Trophoblast cell (in vitro differentiated cells and primary cell): Measurements from ENCODE around the gene FABP3.

ENCODE experiments used
- DNase-seq, 2 donors: peaks; one replicate each; pipeline ENCODE4 v3.0.0-alpha.2; 2016
- H2AFZ ChIP-seq: 2 replicates; pipeline ENCODE4 v1.6.1; 2013; ENCODE audit warnings: low read length, moderate library complexity, mild to moderate bottlenecking; ENCODE audit not compliant: insufficient read depth, poor library complexity
- H2AK5ac ChIP-seq: 2 replicates; pipeline ENCODE4 v1.6.1; 2013; ENCODE audit warnings: mild to moderate bottlenecking, low read length
- H2BK120ac ChIP-seq: 2 replicates; pipeline ENCODE4 v1.6.1; 2013; ENCODE audit warnings: low read length, mild to moderate bottlenecking, moderate library complexity; ENCODE audit not compliant: insufficient read depth, poor library complexity
- H2BK12ac ChIP-seq: 2 replicates; pipeline ENCODE4 v1.6.1; 2013; ENCODE audit warnings: mild to moderate bottlenecking, low read length, moderate library complexity
- H2BK5ac ChIP-seq: 2 replicates; pipeline ENCODE4 v1.6.1; 2013; ENCODE audit warnings: low read length, low read depth, moderate library complexity, mild to moderate bottlenecking; ENCODE audit not compliant: poor library complexity
- H3K14ac ChIP-seq: 2 replicates; pipeline ENCODE4 v1.6.1; 2013; ENCODE audit warnings: mild to moderate bottlenecking, low read length
- H3K18ac ChIP-seq: 2 replicates; pipeline ENCODE4 v1.6.1; 2013; ENCODE audit warnings: mild to moderate bottlenecking, low read length
- H3K23ac ChIP-seq: 2 replicates; pipeline ENCODE4 v1.6.1; 2013; ENCODE audit warnings: low read length
- H3K27ac ChIP-seq: 2 replicates; pipeline ENCODE4 v1.5.1; 2013; ENCODE audit warnings: low read depth, mild to moderate bottlenecking, inconsistent platforms, low read length, moderate library complexity
- H3K27me3 ChIP-seq: 2 replicates; pipeline ENCODE4 v1.6.1; 2013; ENCODE audit warnings: inconsistent platforms, mild to moderate bottlenecking, low read length, moderate library complexity; ENCODE audit not compliant: insufficient read depth
- H3K36me3 ChIP-seq, 2 experiments: 1 replicate in 1 of 2; 2 replicates in 1 of 2; pipeline ENCODE4 v1.6.1; 2013; ENCODE audit warnings: low read length in 2 of 2, mild to moderate bottlenecking in 2 of 2, moderate library complexity in 1 of 2; ENCODE audit not compliant: insufficient read depth in 2 of 2, control insufficient read depth in 1 of 2
- H3K4ac ChIP-seq: 2 replicates; pipeline ENCODE4 v1.6.1; 2013; ENCODE audit warnings: low read depth, mild to moderate bottlenecking, low read length, moderate library complexity
- H3K4me1 ChIP-seq, 2 experiments: 1 replicate in 1 of 2; 2 replicates in 1 of 2; pipeline ENCODE4 v1.6.1; 2013; ENCODE audit warnings: low read length in 2 of 2, mild to moderate bottlenecking in 2 of 2, moderate library complexity in 1 of 2; ENCODE audit not compliant: insufficient read depth in 2 of 2, control insufficient read depth in 1 of 2
- H3K4me2 ChIP-seq: 2 replicates; pipeline ENCODE4 v1.6.1; 2013; ENCODE audit warnings: inconsistent platforms, mild to moderate bottlenecking, low read length, moderate library complexity
- H3K4me3 ChIP-seq: 2 replicates; pipeline ENCODE4 v1.5.1; 2013; ENCODE audit warnings: mild to moderate bottlenecking, low read depth, low read length, inconsistent platforms
- H3K79me1 ChIP-seq: one replicate; pipeline ENCODE4 v1.6.1; 2013; ENCODE audit warnings: low read length
- H3K79me2 ChIP-seq: 2 replicates; pipeline ENCODE4 v1.6.1; 2013; ENCODE audit warnings: low read length, mild to moderate bottlenecking; ENCODE audit not compliant: control insufficient read depth, insufficient read depth, poor library complexity
- H3K9ac ChIP-seq: 2 replicates; pipeline ENCODE4 v1.6.1; 2013; ENCODE audit warnings: mild to moderate bottlenecking, low read length
- H3K9me3 ChIP-seq: 2 replicates; pipeline ENCODE4 v1.6.1; 2013; ENCODE audit warnings: low read depth, mild to moderate bottlenecking, control low read depth, inconsistent platforms, low read length; ENCODE audit not compliant: insufficient read depth
- H4K12ac ChIP-seq: 2 replicates; pipeline ENCODE4 v1.6.1; 2013; ENCODE audit warnings: low read depth, mild to moderate bottlenecking, low read length, moderate library complexity
- H4K8ac ChIP-seq: 2 replicates; pipeline ENCODE4 v1.6.1; 2013; ENCODE audit warnings: low read depth, mild to moderate bottlenecking, low read length, moderate library complexity
- H4K91ac ChIP-seq: one replicate; pipeline ENCODE4 v1.6.1; 2013; ENCODE audit warnings: low read depth, mild to moderate bottlenecking, low read length, moderate library complexity
- whole genome bisulfite sequencing: extraction: QIAGEN DNeasy Blood & Tissue Kit; methylation state at CpG from one replicate; pipeline ENCODE4 v1.1.7; 2013; ENCODE audit warnings: missing lambda C conversion rate; ENCODE audit not compliant: insufficient read length, insufficient coverage; ENCODE audit errors: extremely low coverage; 5-methylcytosine and 5-hydroxymethylcytosine counted together

FABP3 gene

GRCh38 chr1:31378001-31378400 lies 5.1 kb upstream of the FABP3 start:
- Histone ChIP-seq H2BK120ac (no peak overlapping the region), H3K79me2 (no peaks in the 10 kb centered on the region), H2AFZ (no peak overlapping the region), H3K9ac (no peak overlapping the region), H4K12ac (no peak overlapping the region), H3K4me1 (peaks cover 3 to 7% of the 10 kb centered on the region in 2 experiments), H3K4me3 (no peak overlapping the region), H3K9me3 (no peaks in the 10 kb centered on the region), H3K27me3 (no peaks in the 10 kb centered on the region), H3K27ac (no peak overlapping the region), H3K18ac (no peak overlapping the region), H3K4ac (no peak overlapping the region), H2AK5ac (no peak overlapping the region), H3K79me1 (peaks cover 3% of the 10 kb centered on the region), H2BK12ac (no peak overlapping the region), H2BK5ac (no peak overlapping the region), H4K8ac (no peak overlapping the region), H3K36me3 (no peaks in the 10 kb centered on the region), H3K23ac (no peak overlapping the region), H3K4me2 (no peak overlapping the region), H3K14ac (no peak overlapping the region), H4K91ac (no peak overlapping the region)
- no peak for DNase-seq

- H3K4me1 ChIP-seq: peaks cover 9 to 12% of the 10 kb centered on the region in 2 experiments
- H3K36me3 ChIP-seq: no peaks in the 10 kb centered on the region
- no peak overlapping the region for H3K23ac ChIP-seq
- H3K4me3 ChIP-seq: no peak overlapping the region
- DNase-seq: no peak
- no peak overlapping the region for H2BK12ac ChIP-seq
- no peak overlapping the region for H3K4me2 ChIP-seq
- H3K9ac ChIP-seq: no peak overlapping the region
- H3K4ac ChIP-seq: no peak overlapping the region
- H3K27me3 ChIP-seq: no peaks in the 10 kb centered on the region
- WGBS: no CpG with 5 or more reads among the region's 3 CpGs
- H3K79me2 ChIP-seq: no peaks in the 10 kb centered on the region
- H3K27ac ChIP-seq: no peak overlapping the region
- no peak overlapping the region for H2BK5ac ChIP-seq
- no peak overlapping the region for H4K91ac ChIP-seq
- no peak overlapping the region for H2AFZ ChIP-seq
- H3K79me1 ChIP-seq: peaks cover 3% of the 10 kb centered on the region
- no peak overlapping the region for H2BK120ac ChIP-seq
- no peak overlapping the region for H2AK5ac ChIP-seq
- H3K9me3 ChIP-seq: no peaks in the 10 kb centered on the region
- no peak overlapping the region for H3K14ac ChIP-seq
- H4K12ac ChIP-seq: no peak overlapping the region
- H3K18ac ChIP-seq: no peak overlapping the region
- H4K8ac ChIP-seq: no peak overlapping the region
Measured at GRCh38 chr1:31377364-31377863, 4.5 kb upstream of the FABP3 start.

GRCh38 chr1:31376375-31377134 lies 3.7 kb upstream of the FABP3 start:
- no CpG with 5 or more reads among the region's 8 CpGs for WGBS

GRCh38 chr1:31374511-31375196 lies 1.8 kb upstream of the FABP3 start:
- Histone ChIP-seq H3K4me1 (peaks cover 9 to 12% of the 10 kb centered on the region in 2 experiments), H3K18ac (no peak overlapping the region), H4K12ac (no peak overlapping the region)

More at GRCh38 chr1:31376375-31377134, 3.7 kb upstream of the FABP3 start:
- no peak overlapping the region for H3K4ac ChIP-seq
- H3K14ac ChIP-seq: no peak overlapping the region
- H3K27ac ChIP-seq: no peak overlapping the region
- no peak overlapping the region for H3K4me3 ChIP-seq
- H3K27me3 ChIP-seq: no peaks in the 10 kb centered on the region
- no peak overlapping the region for H3K23ac ChIP-seq
- H4K91ac ChIP-seq: no peak overlapping the region
- no peak overlapping the region for H2AFZ ChIP-seq
- H3K36me3 ChIP-seq: no peaks in the 10 kb centered on the region
- H3K4me2 ChIP-seq: no peak overlapping the region
- H2BK12ac ChIP-seq: no peak overlapping the region
- H2BK120ac ChIP-seq: no peak overlapping the region
- no peaks in the 10 kb centered on the region for H3K79me2 ChIP-seq
- peaks cover 9 to 12% of the 10 kb centered on the region in 2 experiments for H3K4me1 ChIP-seq
- no peak overlapping the region for H2BK5ac ChIP-seq
- H4K8ac ChIP-seq: no peak overlapping the region
- no peak overlapping the region for H3K18ac ChIP-seq
- H3K79me1 ChIP-seq: peaks cover 3% of the 10 kb centered on the region
- H2AK5ac ChIP-seq: no peak overlapping the region
- H4K12ac ChIP-seq: no peak overlapping the region
- H3K9me3 ChIP-seq: no peaks in the 10 kb centered on the region
- DNase-seq: peak in 1 of 2 donors; percentile 60
- H3K9ac ChIP-seq: no peak overlapping the region

More at GRCh38 chr1:31374511-31375196, 1.8 kb upstream of the FABP3 start:
- Histone ChIP-seq H2BK12ac (no peak overlapping the region), H3K9ac (no peak overlapping the region), H4K91ac (no peak overlapping the region), H3K9me3 (no peaks in the 10 kb centered on the region), H4K8ac (no peak overlapping the region), H3K23ac (no peak overlapping the region), H3K79me1 (peaks cover 3% of the 10 kb centered on the region), H3K36me3 (no peaks in the 10 kb centered on the region), H2AK5ac (no peak overlapping the region), H2AFZ (no peak overlapping the region), H3K4ac (no peak overlapping the region), H3K79me2 (no peaks in the 10 kb centered on the region), H2BK120ac (no peak overlapping the region), H3K27me3 (no peaks in the 10 kb centered on the region), H3K27ac (no peak overlapping the region), H2BK5ac (no peak overlapping the region), H3K4me3 (no peak overlapping the region), H3K4me2 (no peak overlapping the region), H3K14ac (no peak overlapping the region)
- DNase-seq: no peak
- WGBS: no CpG with 5 or more reads among the region's 7 CpGs
